ENCODE results near the gene ROR2. TPM values are rescaled to one million over a fixed set of nuclear protein-coding genes. Genes with fewer than 3 reads are reported as not detected.

Gene ROR2
- total RNA-seq, 1 experiment from 2014 or later: 3.2 TPM

DNA sequence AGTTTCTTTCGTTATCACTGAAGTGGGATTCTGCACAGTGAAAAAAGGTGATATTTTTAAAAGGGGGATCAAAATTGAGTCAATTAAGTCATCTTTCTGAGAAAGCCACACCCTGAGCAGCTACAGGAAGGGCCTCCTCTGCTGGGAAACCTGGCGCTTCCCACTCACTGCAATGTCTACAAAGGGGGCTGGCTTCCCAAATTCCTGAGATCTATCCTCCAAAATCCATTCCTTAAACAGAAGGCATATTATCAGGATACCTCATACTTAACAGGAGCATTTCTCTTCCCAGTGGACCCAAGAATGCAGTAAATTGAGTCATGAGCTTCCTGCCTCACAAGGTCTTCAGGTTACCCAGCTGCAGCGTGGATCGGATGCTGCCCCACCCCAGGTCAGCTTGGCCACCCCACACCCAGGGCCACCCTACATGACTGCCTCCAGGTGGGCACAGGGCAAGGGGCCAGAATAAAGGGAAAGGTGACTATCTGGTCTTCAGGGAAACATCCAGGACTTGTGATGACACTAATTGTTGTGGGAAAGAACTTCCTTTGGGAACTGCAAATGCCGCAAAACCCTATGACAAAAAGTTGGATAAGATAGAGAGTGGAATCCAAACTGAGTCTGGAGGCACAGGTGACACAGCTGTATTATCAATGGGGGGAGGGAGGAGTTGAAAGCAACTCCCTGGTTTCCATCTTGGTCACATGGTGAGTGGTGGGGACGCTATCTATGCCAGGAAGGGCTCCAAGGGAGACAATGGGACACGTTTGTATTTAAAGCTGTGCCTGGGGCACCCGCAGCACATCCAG is 42.3 kb downstream of the ROR2 start:
- in situ Hi-C loops (cut with HindIII; ENCODE audit: low sequenced_read_pairs): no loop called here
- DNase-seq (ENCODE audit: low spot score): no peak

- in situ Hi-C loops (cut with HindIII; ENCODE audit: low sequenced_read_pairs): no loop called here
- DNase-seq (ENCODE audit: low spot score): no peak
These were observed 44.0 kb downstream of the ROR2 start for GRCh38 chr9:91905991-91906469.

DNA sequence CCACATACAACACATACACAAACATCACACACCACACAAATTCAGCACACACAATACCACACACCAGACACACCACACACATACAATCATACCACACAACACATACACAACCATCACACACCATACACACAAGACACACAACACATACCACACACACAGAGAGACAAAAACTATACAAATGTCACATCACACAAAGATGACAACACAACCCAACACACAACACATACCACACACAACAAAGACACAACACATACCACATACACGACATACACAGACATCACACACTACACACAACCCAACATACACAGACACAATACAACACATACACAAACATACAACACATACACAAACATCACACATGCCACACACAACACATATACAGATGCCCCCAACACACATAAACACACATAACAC is 44.8 kb downstream of the ROR2 start:
- no peak for DNase-seq (ENCODE audit: low spot score)
- in situ Hi-C loops (cut with HindIII; ENCODE audit: low sequenced_read_pairs): no loop called here

GRCh38 chr9:91904588-91905236 is 45.3 kb downstream of the ROR2 start:
- in situ Hi-C loops (cut with HindIII; ENCODE audit: low sequenced_read_pairs): no loop called here
- no peak for DNase-seq (ENCODE audit: low spot score)

DNA sequence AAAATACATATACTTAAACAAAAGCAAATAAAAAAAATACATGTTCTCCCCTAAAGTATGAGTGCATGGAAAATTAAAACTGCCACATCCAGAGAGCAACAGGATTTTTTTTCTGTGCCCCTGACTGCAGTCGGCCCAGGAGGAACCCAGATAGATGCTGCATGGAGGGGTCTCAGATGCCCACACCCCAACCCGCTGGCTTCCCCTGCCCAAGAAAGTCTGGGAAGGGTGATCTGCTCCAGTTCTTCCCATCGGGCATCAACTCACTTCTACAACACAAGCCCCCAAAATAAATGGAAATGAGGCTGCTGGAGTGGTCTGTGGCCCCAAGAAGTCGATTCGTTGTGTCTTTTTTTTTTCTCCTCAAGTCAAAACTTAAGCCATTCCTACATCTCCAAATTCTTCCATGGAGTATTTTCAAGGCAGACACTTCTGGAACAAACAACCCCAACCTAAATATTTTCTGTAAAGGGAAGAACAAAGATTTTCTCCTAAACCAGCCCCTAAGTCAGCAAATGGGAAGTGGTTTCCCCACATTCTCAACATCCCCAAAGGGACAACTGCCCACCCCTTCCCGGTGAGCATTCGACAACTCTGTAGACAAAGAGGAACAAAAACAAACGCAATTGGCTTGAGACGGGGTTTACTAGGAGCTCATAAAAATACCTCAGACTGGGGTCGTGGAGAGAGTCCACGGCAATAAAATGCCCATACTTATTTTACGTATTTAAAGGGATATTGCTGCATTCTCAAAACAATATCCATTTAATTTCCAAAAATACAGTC is 46.7 kb downstream of the ROR2 start:
- in situ Hi-C loops (cut with HindIII; ENCODE audit: low sequenced_read_pairs): no loop called here
- DNase-seq (ENCODE audit: low spot score): peak; percentile 1

DNA sequence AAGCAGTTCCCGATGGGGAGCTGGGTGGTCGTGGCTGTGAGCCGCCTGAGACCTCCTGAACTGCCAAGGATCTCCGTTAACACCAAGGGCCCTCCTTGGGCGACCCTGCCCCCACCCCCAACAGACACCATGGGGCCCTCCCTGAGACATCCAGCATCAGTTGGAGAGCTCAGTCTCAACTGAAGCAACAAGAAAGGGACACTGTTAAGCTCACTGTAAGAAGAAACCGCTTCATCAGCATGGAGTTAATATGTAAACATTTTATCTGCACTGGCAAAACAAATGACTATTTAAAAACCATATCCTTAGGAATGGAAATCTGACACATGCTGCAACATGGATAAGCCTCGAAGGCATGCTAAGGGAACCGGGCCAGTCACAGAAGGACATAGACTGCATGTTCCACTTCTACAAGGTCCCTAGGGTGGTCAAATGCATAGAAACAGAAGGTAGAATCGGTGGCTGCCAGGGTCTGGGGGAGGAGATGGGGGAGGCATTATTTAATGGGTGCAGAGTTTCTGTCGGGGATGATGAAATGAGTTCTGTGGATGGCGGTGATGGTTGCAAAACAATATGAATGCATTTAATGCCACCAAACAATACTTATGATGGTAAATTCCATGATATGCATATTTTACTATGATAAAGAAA is 47.4 kb downstream of the ROR2 start:
- no peak for DNase-seq (ENCODE audit: low spot score)

DNA sequence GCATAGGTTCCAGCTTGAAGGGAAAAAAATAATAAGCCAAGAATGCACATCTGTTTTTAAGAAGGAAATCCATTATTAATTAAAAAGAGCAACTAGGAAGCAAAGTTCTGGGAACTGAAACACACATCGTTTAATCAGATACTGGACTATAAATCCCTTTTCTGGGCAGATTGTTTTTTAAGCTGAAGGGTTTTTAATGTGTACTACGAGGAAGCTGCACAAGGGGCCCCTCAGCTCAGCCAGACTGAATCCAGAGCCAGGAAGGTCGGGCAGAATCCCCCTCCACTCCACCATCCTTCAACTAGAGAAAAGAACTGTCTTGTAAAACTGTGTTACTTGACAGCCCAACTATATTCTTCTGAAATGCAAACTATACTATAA is 49.2 kb downstream of the ROR2 start:
- in situ Hi-C loops (cut with HindIII; ENCODE audit: low sequenced_read_pairs): no loop called here
- no peak for DNase-seq (ENCODE audit: low spot score)

More for the DNA sequence above, 47.4 kb downstream of the ROR2 start:
- in situ Hi-C loops (cut with HindIII; ENCODE audit: low sequenced_read_pairs): no loop called here

DNA sequence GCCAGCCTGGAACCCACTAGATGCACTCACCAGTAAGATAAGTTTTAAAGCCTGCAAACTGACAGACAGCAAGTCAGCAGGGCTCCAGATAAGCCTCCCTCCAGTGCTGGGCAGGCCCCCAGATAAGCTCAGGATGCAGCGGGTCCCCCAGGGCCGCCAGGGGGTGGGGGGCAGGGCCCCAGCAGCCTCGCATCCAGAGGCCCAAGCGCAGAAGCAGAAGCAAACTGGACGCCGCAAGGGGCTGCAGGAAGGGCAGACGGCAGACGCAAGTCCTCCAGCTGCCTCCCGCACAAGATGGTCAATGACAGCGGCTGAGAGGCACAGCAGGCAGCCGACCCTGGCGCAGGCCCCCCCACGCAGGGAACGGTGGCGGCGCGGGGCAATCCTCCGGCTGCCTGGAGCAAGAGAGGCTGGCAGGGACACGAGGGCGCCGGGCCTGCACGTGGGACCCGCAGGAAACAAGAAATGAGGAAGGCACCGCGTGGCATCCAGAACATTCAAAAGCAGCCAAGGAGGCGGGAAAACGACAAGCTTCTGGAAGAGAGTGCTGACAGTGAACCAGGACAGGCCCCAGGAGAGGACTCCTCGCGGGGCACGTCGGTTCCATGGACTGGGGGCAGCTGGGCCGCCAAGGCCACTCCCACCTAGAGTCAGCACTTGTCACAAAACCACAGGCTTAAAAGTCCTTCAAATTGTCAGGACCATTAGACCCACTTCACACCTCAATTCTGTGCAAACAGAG is 49.8 kb downstream of the ROR2 start:
- in situ Hi-C loops (cut with HindIII; ENCODE audit: low sequenced_read_pairs): no loop called here

DNA sequence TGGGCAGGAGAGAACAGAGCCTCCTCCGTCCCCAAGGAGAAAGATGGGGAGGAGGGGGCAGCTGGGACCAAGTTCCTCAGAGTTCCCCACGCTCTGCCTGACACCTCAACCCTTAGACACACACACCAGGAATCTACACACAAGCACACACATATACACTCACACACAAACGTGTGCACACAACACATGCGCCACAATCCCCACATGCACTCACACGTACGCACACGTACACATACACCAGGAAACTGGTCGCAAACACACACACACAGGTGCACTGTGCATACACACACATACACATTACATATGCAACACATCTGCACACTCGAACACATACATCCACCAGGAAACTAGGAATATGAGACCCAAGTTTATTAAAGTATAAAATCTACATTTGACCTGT is 50.4 kb downstream of the ROR2 start:
- DNase-seq (ENCODE audit: low spot score): no peak
- in situ Hi-C loops (cut with HindIII; ENCODE audit: low sequenced_read_pairs): no loop called here

More for the DNA sequence above, 49.8 kb downstream of the ROR2 start:
- no peak for DNase-seq (ENCODE audit: low spot score)

DNA sequence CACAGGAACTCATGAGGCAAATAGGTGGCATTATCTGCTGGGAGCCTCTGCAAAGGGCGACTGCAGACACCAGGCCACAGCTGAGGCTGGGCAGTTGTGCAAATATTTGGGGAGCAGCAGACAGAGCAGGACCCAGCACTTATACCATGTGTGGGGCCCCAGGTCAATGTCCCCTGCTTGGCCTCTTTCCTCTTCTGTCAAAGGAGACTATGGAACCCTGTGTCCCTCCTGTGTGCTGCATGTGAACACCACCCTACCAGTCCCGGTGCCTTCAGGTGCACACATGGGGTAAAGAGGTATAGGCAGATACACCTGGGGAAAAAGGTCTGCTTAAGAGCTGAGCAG is 50.8 kb downstream of the ROR2 start:
- no peak for DNase-seq (ENCODE audit: low spot score)
- in situ Hi-C loops (cut with HindIII; ENCODE audit: low sequenced_read_pairs): no loop called here

- DNase-seq (ENCODE audit: low spot score): no peak
- in situ Hi-C loops (cut with HindIII; ENCODE audit: low sequenced_read_pairs): no loop called here
These were observed 51.4 kb downstream of the ROR2 start for GRCh38 chr9:91898451-91899218.

GRCh38 chr9:91897201-91897600 is 52.8 kb downstream of the ROR2 start:
- no peak for DNase-seq (ENCODE audit: low spot score)
- in situ Hi-C loops (cut with HindIII; ENCODE audit: low sequenced_read_pairs): no loop called here

DNA sequence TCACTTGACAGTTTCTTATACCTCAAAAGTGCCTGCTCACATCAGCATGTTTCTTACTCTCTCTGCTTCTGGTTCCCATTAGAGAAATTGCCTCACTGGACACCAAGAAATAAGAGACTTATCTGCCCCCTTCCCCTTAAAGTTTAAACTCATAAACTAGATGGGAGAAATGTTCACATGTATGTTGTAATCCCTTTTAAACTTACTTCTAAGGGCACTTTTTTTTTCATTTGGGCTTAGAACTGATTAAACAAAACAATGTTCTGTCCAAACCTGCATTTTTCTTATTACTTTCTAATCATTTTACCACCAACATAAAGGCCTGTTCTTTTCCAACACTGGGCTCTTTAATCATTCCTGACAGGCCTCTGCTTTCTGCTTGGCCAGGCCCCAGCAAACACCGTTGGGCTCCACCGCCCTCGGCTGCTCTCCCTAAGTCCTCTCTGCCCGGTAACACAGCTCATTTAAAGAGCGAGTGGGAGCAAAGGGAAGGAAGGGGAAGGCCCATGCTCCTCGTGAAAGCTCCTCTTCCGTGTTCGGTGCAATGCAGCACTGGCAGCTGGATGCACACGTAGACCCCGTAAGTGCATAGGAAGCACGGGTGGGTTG is 53.4 kb downstream of the ROR2 start:
- no peak for DNase-seq (ENCODE audit: low spot score)
- in situ Hi-C loops (cut with HindIII; ENCODE audit: low sequenced_read_pairs): no loop called here

- in situ Hi-C loops (cut with HindIII; ENCODE audit: low sequenced_read_pairs): no loop called here
- DNase-seq (ENCODE audit: low spot score): no peak
These were observed 53.9 kb downstream of the ROR2 start for GRCh38 chr9:91896097-91896496.

- DNase-seq (ENCODE audit: low spot score): no peak
- in situ Hi-C loops (cut with HindIII; ENCODE audit: low sequenced_read_pairs): no loop called here
These were observed 55.5 kb downstream of the ROR2 start for GRCh38 chr9:91894536-91894935.

DNA sequence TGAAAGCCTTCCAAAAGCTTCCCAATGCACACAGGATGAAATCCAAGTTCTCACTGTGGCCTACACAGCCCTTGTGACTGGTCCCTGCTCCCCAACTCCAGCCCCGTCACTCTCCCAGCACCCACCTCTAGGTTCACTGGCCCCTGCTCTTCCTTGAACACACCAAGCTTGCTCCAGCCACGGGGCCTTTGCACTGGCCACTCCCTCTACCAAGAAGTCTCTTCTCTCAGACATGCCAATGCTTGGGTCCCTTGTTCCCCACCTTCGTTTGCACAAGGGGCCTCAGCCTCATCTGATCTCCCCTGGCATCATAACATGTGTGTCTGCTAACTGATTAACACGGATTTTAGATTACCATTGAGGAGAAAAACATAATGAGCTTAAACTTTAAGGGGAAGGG is 56.0 kb downstream of the ROR2 start:
- in situ Hi-C loops (cut with HindIII; ENCODE audit: low sequenced_read_pairs): no loop called here
- no peak for DNase-seq (ENCODE audit: low spot score)

DNA sequence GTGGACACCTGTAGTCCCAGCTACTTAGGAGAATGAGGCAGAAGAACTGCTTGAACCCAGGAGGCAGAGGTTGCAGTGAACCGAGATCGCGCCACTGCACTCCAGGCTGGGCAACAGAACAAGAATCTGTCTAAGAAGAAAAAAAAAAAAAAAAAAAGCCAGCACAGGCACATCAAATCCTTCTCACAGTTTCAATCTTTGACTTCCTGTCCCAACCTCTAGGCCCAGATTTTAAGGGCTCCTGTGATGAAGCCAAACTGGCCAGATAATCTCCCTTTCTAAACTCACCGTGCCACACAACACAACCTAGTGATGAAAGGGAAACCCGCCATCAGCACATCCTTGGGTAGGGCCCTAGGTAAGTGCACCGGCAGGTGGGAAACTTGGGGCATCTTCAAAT is 58.1 kb downstream of the ROR2 start:
- in situ Hi-C loops (cut with HindIII; ENCODE audit: low sequenced_read_pairs): no loop called here
- no peak for DNase-seq (ENCODE audit: low spot score)

DNA sequence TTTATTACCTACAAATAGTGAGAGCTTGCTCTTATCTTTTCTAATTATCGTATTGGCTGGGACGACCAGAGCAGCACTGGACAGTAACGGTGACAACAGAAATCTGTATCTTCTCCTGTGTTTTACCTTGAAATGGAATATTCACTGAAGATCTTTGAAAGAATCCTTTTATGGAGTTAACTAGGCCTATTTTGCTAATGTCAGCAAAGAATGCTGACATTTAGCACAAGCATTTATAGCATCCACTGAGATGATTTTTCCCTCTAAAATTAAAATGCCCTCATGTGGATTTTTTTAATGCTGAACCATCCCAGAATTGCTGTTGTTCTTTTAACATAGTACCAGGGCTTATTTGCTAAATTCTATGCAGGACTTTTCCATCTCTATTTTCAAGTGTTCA is 59.4 kb downstream of the ROR2 start:
- DNase-seq (ENCODE audit: low spot score): no peak
- in situ Hi-C loops (cut with HindIII; ENCODE audit: low sequenced_read_pairs): no loop called here
